ENCODE results near the gene PRSS8. TPM values are rescaled to one million over a fixed set of nuclear protein-coding genes. Genes with fewer than 3 reads are reported as not detected.

Gene PRSS8
- total RNA-seq, 1 donor from 2014 or later, result not detected

DNA sequence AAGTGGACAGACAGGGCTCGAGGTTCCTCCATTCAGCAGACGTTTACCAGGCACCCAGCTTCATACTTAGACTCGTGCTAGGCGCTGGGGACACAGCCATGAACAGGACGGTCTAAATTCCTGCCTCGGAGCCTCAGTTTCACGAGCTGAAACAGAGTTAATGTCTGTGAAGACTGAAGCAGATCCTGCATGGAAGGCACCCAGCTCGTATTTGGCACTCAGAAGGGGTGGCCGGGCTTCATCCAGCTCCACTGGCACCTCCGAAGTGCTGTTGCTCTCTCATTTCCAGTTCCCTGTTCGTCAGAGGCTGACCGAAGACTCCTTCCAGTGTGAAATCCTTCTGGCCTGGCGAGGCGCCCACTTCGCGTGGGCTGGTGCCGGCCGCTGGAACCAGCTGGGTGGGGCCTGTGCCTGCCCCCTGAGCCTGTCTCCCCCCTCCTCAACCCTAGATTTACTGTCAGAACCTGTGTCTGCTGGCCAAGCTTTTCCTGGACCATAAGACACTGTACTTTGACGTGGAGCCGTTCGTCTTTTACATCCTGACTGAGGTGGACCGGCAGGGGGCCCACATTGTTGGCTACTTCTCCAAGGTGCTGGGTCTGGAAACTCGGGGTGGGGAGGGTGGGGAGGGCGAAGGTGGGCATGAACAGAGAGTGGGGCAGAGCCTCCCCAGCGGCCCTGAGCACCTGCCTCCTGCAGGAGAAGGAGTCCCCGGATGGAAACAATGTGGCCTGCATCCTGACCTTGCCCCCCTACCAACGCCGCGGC, 5.8 kb downstream of the PRSS8 start:
- no peak for DNase-seq (ENCODE audit: low read depth in 2 of 2)

- DNase-seq (ENCODE audit: low read depth in 2 of 2), result peak in 1 of 2 donors; percentile 41
Measured at GRCh38 chr16:31128711-31129567, 6.6 kb downstream of the PRSS8 start.

- no peak for DNase-seq (ENCODE audit: low read depth in 2 of 2)
Measured at GRCh38 chr16:31127182-31127581, 8.3 kb downstream of the PRSS8 start.

- DNase-seq (ENCODE audit: low read depth in 2 of 2), result no peak
Measured at GRCh38 chr16:31125844-31126243, 9.7 kb downstream of the PRSS8 start.

- DNase-seq (ENCODE audit: low read depth in 2 of 2), result no peak
Measured at GRCh38 chr16:31120129-31120528, 15.4 kb downstream of the PRSS8 start.

DNA sequence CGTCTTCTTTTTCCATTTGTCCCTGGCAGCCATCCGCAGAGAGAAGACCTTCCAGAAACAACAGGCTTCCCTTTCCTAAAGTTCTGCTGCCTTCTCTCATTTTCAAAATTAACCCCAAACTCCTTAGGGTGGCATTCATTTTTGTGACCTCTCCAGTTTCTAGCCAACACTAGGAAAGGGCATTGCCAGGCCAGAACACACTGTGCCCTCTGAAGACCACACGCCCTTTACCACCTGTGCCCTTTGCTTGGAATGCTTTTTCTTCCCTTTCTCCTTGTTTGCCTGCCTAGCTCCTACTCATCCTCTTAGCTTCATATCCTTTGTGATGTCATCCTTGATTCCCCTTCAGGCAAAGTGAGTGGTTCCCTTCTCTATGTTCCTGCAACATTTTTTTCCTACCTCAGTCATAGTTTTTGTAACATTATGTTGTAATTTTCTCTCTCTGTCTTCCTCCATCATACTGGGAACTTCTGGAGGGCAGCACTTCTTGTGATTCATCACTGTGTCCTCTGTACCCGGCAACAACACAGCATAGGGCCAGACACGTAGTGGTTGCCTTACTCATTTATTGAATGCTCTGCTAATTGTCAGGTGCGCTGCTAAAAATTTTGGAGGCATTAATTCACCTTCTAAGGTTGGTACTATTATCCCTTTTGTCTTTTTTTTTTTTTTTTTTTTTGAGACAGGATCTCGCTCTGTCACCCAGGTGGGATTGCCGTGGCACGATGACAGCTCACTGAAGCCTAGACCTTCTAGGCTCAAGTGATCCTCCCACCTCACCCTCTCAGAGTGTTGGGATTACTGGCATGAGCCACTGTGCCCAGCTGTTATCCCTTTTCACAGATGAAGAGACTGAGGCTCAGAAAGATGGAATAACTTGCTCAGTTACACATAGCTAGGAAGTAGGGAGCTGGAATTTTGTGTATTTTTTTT, 17.0 kb downstream of the PRSS8 start:
- DNase-seq (ENCODE audit: low read depth in 2 of 2), result peak in 1 of 2 donors; percentile 18

- peak; percentile 98 for DNase-seq (ENCODE audit: low read depth in 2 of 2)
Measured at GRCh38 chr16:31117384-31118222, 17.9 kb downstream of the PRSS8 start, which contains the start of gene KAT8. KAT8 (plus strand) TSS chr16:31117664; CDS start chr16:31117682, 18 bp downstream.

DNA sequence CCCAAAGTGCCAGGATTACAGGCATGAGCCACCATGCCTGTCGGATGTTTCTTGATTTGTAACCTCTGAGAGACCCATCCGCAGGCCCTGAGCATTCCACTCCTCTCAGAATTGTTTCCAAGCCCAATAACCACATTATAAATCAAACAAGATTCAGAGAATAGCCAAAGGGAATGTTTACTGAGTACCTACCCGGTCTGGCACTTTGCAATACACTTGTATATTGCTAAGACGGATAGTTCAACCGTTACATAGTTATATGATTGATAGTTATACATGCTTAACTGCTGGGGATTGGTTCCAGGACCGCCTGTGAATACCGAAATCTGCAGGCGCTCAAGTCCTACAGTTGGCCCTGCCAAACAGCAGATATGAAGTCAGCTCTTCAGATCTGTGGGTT, 21.1 kb downstream of the PRSS8 start:
- no peak for DNase-seq (ENCODE audit: low read depth in 2 of 2)

DNA sequence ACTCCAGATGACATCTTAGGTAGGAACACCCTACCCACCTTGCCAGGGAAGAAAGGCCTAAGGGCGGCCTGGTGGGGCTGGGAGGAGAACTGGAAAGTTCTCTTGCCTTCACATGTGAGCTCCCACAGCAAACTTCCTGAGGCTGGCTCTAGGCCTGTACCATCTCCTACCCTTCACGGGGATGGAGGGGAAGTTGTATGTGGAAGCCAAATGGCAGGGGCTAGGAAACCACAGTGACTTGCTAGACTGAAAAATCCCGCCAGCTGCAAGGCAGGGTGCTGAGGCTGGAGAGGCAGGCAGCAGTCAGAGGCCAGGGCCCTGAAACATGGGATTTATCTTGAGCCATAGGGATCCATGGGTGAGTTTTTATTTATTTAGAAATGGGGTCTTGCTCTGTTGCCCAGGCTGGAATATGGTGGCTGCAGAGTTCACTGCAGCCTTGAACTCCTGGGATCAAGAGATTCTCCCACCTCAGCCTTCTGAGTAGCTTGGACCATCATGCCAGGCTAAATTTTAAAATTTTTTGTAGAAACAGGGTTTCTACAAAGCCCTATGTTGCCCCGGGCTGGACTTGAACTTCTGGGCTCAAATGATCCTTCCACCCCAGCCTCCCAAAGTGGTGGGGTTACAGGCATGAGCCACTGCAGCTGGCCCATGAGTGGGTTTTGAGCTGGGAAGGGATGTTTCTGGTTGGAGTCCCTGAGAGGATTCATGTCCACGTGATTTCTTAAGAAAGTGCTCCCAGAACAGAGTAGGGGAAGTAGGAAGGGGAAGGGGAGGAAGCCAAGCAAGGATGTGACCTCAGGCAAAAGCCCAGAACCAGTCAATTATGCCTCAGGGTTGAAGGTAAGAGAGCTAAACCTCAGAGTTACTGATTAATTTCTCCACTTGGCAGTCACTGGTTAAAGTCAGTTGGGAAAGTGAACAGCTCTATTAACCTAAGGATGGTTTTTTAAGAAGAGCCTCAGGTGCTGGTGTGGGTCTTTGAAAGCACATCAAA, 22.1 kb downstream of the PRSS8 start:
- DNase-seq (ENCODE audit: low read depth in 2 of 2), result peak in 1 of 2 donors; percentile 28

DNA sequence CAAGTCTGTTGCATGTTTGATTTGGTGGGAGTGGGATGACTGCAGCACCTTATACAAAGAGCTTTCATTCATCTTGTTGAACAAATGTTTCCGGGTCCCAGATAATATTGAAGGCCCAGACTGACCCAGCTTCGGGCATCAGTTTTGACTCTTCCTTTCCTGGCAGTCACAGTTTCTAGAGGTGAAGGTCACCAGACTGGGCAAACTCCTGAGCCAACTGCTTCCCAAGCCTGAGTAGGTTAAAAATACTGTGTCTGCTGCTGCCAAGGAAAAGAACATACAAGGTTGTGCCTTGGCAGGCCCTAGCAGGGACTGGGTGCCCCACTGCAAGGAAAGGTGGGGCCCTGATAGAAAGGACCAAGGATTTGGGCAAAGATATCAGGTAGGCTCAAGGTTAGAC, 22.8 kb downstream of the PRSS8 start:
- DNase-seq (ENCODE audit: low read depth in 2 of 2), result no peak

- DNase-seq (ENCODE audit: low read depth in 2 of 2), result no peak
Measured at GRCh38 chr16:31111881-31112466, 23.6 kb downstream of the PRSS8 start.

DNA sequence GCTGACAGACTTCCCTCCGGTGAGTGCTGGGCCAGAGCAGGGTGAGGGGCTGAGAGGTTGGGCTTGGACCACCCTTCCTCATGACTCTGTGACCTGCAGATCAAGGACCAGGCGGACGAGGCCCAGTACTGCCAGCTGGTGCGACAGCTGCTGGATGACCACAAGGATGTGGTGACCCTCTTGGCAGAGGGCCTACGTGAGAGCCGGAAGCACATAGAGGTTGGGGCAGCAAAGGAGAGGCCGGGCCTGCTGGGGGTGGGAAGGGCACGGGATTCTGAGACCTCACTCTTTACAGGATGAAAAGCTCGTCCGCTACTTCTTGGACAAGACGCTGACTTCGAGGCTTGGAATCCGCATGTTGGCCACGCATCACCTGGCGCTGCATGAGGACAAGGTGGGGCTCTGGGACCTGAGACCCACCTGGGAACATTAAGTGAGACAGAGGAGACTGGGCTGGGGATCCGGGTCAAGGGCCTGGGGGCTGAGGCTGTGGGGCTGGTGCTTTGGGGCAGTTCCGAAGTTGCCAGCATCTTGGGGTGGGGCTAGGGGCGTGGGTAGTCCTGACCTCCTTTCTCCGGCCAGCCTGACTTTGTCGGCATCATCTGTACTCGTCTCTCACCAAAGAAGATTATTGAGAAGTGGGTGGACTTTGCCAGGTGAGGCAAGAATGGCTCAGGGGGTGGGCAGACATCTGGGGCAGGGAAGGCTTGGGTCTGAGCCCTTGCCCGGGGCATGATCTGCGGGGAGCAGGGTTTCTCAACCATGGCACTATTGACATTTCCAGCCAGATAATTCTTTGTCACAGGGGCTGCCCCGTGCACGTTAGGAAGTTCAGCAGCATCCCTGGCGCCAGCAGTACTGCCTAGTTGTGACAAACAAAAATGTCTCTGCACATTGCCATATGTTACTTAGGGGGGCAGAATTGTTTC, 25.2 kb downstream of the PRSS8 start:
- no peak for DNase-seq (ENCODE audit: low read depth in 2 of 2)

GRCh38 chr16:31109622-31110021, 25.9 kb downstream of the PRSS8 start:
- no peak for DNase-seq (ENCODE audit: low read depth in 2 of 2)

- no peak for DNase-seq (ENCODE audit: low read depth in 2 of 2)
Measured at GRCh38 chr16:31108794-31109558, 26.6 kb downstream of the PRSS8 start.

GRCh38 chr16:31108035-31108793, 27.3 kb downstream of the PRSS8 start, which contains the start of gene BCKDK:
BCKDK (plus strand) TSS chr16:31108386; CDS start chr16:31109224, 838 bp downstream.
- peak; percentile 64 to 74 for DNase-seq (ENCODE audit: low read depth in 2 of 2)

- no peak for DNase-seq (ENCODE audit: low read depth in 2 of 2)
Measured at GRCh38 chr16:31107465-31107867, 28.1 kb downstream of the PRSS8 start.

Data from lung microvascular endothelial cell (primary cell).